ENCODE measurements around the gene ITGA1. TPM values are rescaled to one million over a fixed set of nuclear protein-coding genes. Genes with fewer than 3 reads are reported as not detected.
"Not testable (repeated sequence)": the region's sequence is repeated elsewhere in the genome, so short reads cannot be mapped to it uniquely, and the experiment has no call there.

Gene ITGA1
- total and polyA plus RNA-seq, 9 donors, result 4.9 to 41.2 (median 14.7) TPM

DNA sequence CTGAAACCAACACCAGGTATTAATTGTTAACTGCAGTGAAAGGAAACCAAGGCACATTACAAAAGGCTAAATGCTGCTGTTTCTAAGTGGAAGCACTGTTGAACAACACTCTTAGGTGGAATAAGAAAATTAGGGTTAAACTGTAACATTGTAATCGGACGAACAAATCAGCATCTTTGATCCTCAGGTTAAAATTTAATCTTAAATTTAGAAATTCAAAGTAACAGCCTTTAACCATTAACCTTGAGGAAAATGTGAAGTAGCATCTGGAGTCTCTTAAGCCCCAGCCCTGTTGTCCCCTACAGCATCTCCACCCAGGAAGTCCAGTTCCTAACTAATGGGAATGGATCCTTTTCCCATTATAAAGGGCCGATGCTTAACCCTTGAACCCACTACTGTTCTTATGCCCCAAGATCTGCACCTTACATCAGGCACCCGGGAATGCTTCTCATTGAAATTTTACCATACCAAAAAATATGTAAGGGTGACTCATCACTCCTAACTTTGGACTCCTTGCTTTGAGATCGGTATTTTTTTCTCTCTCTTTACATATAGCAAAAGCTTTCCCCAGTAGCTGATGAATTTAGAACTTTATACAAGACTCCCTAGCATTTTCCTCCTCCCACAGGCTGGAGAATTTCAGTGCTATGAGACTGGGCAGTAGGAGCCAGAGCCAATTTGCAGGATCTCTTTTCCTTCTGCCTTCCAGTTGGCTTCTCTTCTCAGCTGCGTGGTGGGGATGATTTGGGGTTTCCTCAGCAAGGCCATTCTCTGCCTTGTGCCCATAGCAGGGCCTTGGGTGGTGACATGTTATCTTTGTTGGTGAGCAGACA is 169.4 kb downstream of the ITGA1 start:
- H3K27ac ChIP-seq, result no peak overlapping the region
- intact Hi-C loops (cut with DNase I), result no loop called here
- H3K27me3 ChIP-seq, result no peaks in the 10 kb centered on the region
- DNase-seq, result no peak
- H3K9me3 ChIP-seq, result no peaks in the 10 kb centered on the region
- TF ChIP-seq EP300 (IDR thresholded peaks at IDR 0.05) (no peak), POLR2A (IDR thresholded peaks at IDR 0.05) (no peak)
- no peaks in the 10 kb centered on the region for H3K4me1 ChIP-seq (ENCODE audit: insufficient read depth)
- H3K4me3 ChIP-seq, result no peak overlapping the region
- 81 to 84% (median 82%) methylated on average over 6 of the region's 6 CpGs for WGBS, 3 donors
- H3K36me3 ChIP-seq, result no peaks in the 10 kb centered on the region

DNA sequence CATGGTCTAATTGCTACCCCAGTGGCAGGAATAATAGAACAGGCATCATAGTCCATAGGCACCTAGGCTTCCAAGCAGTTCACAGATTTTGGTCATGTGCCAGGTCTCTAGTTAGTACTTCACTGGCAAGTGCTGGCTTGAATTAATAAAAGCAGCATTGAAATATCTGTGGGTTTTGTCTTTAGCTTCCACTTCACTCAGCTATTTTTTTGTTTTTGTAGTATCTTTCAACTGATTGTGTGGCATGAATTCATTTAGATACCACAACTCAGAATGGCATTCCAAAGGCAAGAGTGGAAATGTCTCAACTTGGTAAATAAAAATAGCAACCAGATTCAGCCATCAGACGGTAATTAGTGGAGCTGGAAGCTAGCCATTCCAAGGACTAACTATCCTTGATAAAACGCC is 173.6 kb downstream of the ITGA1 start:
- WGBS, 3 donors, result 18 to 20% (median 19%) methylated on average over 2 of the region's 2 CpGs
- DNase-seq, result no peak
- intact Hi-C loops (cut with DNase I), result no loop called here
- Histone ChIP-seq H3K4me3 (no peak overlapping the region), H3K9me3 (no peaks in the 10 kb centered on the region), H3K36me3 (no peaks in the 10 kb centered on the region), H3K27ac (no peak overlapping the region), H3K4me1 (ENCODE audit: insufficient read depth) (no peaks in the 10 kb centered on the region), H3K27me3 (no peaks in the 10 kb centered on the region)
- TF ChIP-seq POLR2A (IDR thresholded peaks at IDR 0.05), result no peak
- no peak for TF ChIP-seq EP300 (IDR thresholded peaks at IDR 0.05)
- TF ChIP-seq, protein P1, sequence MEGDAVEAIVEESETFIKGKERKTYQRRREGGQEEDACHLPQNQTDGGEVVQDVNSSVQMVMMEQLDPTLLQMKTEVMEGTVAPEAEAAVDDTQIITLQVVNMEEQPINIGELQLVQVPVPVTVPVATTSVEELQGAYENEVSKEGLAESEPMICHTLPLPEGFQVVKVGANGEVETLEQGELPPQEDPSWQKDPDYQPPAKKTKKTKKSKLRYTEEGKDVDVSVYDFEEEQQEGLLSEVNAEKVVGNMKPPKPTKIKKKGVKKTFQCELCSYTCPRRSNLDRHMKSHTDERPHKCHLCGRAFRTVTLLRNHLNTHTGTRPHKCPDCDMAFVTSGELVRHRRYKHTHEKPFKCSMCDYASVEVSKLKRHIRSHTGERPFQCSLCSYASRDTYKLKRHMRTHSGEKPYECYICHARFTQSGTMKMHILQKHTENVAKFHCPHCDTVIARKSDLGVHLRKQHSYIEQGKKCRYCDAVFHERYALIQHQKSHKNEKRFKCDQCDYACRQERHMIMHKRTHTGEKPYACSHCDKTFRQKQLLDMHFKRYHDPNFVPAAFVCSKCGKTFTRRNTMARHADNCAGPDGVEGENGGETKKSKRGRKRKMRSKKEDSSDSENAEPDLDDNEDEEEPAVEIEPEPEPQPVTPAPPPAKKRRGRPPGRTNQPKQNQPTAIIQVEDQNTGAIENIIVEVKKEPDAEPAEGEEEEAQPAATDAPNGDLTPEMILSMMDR (IDR thresholded peaks at IDR 0.05), result no peak

DNA sequence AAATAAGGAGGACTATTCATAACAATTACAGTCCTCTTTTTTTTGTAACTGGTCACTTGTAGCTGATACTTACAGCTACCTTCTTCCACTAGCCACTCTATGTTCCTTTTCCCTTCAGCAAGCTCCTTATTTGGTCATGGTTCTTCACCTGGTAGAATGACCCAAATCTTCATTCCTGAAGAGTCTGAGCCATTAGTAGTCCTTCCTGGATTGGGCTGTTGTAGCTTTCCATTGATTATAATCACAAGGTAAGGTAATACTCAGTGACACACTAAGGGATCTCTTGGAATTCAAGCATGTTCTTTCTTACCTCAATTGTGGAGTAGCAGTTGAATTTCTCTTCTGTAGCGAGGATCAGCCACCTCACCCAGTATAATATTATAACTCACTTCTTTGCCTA is 175.9 kb downstream of the ITGA1 start:
- TF ChIP-seq, protein P1 (IDR thresholded peaks at IDR 0.05), result no peak
- no peak for TF ChIP-seq POLR2A (IDR thresholded peaks at IDR 0.05)
- no peak for TF ChIP-seq EP300 (IDR thresholded peaks at IDR 0.05)
- intact Hi-C loops (cut with DNase I), result no loop called here
- H3K36me3 ChIP-seq, result no peaks in the 10 kb centered on the region
- DNase-seq, result no peak
- H3K4me3 ChIP-seq, result no peak overlapping the region
- no peaks in the 10 kb centered on the region for H3K9me3 ChIP-seq
- no peaks in the 10 kb centered on the region for H3K27me3 ChIP-seq
- no peak overlapping the region for H3K27ac ChIP-seq
- WGBS, 3 donors, result 88 to 93% (median 91%) methylated on average over 1 of the region's 1 CpG
- H3K4me1 ChIP-seq (ENCODE audit: insufficient read depth), result no peaks in the 10 kb centered on the region

DNA sequence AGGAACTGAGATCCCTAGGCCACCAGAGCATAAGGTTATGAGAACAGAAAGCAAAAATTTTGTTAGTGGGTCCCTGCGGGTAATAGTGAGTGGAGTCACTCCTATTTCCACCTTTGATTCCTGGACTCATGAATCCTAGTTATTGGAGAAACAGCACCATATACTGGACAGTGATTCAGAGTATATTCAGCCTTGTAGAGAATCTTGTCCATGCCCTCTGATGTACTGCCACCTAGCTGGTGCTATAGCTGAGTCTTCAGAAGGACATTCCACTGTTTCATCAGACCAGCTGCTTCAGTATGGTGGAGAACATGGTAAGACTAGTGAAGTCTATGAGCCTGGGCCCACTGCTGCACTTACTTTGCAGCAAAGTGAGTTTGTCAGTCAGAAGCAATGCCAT is 176.4 kb downstream of the ITGA1 start:
- Histone ChIP-seq H3K36me3 (no peaks in the 10 kb centered on the region), H3K27me3 (no peaks in the 10 kb centered on the region), H3K4me3 (no peak overlapping the region), H3K27ac (no peak overlapping the region), H3K9me3 (no peaks in the 10 kb centered on the region), H3K4me1 (ENCODE audit: insufficient read depth) (no peaks in the 10 kb centered on the region)
- TF ChIP-seq POLR2A (IDR thresholded peaks at IDR 0.05) (no peak), EP300 (IDR thresholded peaks at IDR 0.05) (no peak)
- TF ChIP-seq, protein P1 (IDR thresholded peaks at IDR 0.05), result no peak
- no peak for DNase-seq
- 93 to 100% (median 93%) methylated on average over 1 of the region's 1 CpG for WGBS, 3 donors
- intact Hi-C loops (cut with DNase I), result no loop called here

DNA sequence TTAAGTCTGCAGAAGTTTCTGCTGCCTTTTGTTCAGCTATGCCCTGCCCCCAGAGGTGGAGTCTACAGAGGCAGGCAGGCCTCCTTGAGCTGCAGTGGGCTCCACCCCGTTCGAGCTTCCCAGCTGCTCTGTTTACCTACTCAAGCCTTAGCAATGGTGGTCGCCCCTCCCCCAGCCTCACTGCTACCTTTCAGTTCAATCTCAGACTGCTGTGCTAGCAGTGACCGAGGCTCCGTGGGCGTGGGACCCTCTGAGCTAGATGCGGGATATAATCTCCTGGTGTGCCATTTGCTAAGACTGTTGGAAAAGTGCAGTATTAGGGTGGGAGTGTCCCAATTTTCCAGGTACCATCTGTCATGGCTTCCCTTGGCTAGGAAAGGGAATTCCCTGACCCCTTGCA is 188.4 kb downstream of the ITGA1 start:
- H3K36me3 ChIP-seq; H3K27ac ChIP-seq; H3K27me3 ChIP-seq; H3K4me1 ChIP-seq (ENCODE audit: insufficient read depth); intact Hi-C loops (cut with DNase I); H3K9me3 ChIP-seq; H3K4me3 ChIP-seq; DNase-seq: not testable (repeated sequence)
- 86 to 95% (median 86%) methylated on average over 7 of the region's 7 CpGs for WGBS, 3 donors
